ENCODE measurements around the gene KLHL7.

KLHL7 gene

DNA sequence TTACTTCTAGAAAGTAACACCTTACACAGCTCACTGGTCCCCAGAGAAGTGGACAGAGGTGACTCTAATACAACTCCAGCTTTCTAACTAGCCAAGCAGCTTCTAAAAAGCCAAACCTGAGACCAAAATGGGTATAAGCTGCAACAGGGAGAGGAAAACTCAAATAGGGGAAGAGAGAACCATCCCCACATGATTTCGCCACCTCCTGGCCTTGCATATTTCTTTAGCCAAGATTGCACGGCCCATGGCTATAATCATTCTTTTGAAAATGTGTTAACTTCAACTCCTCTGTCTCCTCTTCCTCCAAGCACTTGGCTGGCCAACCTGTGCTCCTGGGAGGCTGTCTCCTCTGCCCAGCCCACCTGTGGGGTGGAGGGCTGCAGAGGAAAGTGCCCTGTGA, 104.9 kb downstream of the KLHL7 start:
- TF ChIP-seq MYC (IDR thresholded peaks at IDR 0.05; ENCODE audit: low read depth, low read length) (no peak), POLR2A (IDR thresholded peaks at IDR 0.05; ENCODE audit: extremely low read depth, insufficient read length) (no peak)
- TF ChIP-seq, protein P1, sequence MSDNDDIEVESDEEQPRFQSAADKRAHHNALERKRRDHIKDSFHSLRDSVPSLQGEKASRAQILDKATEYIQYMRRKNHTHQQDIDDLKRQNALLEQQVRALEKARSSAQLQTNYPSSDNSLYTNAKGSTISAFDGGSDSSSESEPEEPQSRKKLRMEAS (IDR thresholded peaks at IDR 0.05; ENCODE audit: low read depth, low read length), result no peak
- TF ChIP-seq, protein P2, sequence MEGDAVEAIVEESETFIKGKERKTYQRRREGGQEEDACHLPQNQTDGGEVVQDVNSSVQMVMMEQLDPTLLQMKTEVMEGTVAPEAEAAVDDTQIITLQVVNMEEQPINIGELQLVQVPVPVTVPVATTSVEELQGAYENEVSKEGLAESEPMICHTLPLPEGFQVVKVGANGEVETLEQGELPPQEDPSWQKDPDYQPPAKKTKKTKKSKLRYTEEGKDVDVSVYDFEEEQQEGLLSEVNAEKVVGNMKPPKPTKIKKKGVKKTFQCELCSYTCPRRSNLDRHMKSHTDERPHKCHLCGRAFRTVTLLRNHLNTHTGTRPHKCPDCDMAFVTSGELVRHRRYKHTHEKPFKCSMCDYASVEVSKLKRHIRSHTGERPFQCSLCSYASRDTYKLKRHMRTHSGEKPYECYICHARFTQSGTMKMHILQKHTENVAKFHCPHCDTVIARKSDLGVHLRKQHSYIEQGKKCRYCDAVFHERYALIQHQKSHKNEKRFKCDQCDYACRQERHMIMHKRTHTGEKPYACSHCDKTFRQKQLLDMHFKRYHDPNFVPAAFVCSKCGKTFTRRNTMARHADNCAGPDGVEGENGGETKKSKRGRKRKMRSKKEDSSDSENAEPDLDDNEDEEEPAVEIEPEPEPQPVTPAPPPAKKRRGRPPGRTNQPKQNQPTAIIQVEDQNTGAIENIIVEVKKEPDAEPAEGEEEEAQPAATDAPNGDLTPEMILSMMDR (IDR thresholded peaks at IDR 0.05; ENCODE audit: low read depth, low read length), result no peak
- H3K4me3 ChIP-seq (ENCODE audit: low read depth, low read length), result no peak overlapping the region
- DNase-seq (ENCODE audit: low read depth), result peak; percentile 50

DNA sequence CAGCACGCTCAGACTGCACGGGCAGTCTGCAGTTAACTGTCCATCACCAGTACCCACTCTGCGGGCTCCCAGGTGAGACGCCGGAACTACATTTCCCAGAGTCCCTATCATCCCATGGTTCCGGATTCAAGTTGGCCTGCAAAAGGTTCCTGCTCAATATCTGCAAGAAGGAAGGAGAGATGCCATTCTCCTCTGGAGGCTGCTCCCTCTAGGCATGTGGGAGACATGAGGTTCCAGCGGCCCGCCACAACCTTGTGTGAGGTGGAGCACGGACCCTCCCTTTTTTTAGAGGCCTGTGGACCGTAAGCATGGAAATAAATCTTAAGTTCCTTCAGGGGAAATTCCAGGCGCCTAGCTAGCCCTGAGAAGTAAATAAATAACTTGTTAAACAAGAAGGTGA, 106.0 kb downstream of the KLHL7 start:
- TF ChIP-seq, protein P2 (IDR thresholded peaks at IDR 0.05; ENCODE audit: low read depth, low read length), result no peak
- TF ChIP-seq POLR2A (IDR thresholded peaks at IDR 0.05; ENCODE audit: extremely low read depth, insufficient read length), result no peak
- TF ChIP-seq MYC (IDR thresholded peaks at IDR 0.05; ENCODE audit: low read depth, low read length), result no peak
- TF ChIP-seq, protein P1 (IDR thresholded peaks at IDR 0.05; ENCODE audit: low read depth, low read length), result no peak
- no peak for DNase-seq (ENCODE audit: low read depth)
- no peak overlapping the region for H3K4me3 ChIP-seq (ENCODE audit: low read depth, low read length)

DNA sequence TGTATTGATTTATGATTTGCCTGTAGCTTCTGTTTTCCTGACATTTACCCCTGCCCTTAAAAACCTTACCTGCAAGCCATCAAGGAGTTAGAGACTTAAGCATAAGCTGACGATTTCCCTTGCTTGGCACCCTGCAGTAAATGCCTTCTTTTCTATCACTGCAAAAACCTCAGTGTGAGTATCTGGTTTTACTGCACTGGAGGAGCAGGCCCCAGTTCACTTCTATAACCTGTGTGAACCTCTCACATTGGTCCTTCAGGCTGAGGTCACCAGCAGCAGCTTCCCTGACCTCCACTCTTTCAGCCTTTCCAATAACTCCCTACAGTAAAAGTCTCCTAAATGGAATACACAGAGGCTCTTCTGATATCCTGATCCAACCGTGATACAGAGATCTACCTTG, 106.8 kb downstream of the KLHL7 start:
- TF ChIP-seq, protein P1 (IDR thresholded peaks at IDR 0.05; ENCODE audit: low read depth, low read length), result no peak
- TF ChIP-seq POLR2A (IDR thresholded peaks at IDR 0.05; ENCODE audit: extremely low read depth, insufficient read length), result no peak
- TF ChIP-seq, protein P2 (IDR thresholded peaks at IDR 0.05; ENCODE audit: low read depth, low read length), result no peak
- TF ChIP-seq MYC (IDR thresholded peaks at IDR 0.05; ENCODE audit: low read depth, low read length), result no peak
- DNase-seq (ENCODE audit: low read depth), result no peak
- H3K4me3 ChIP-seq (ENCODE audit: low read depth, low read length), result no peak overlapping the region

DNA sequence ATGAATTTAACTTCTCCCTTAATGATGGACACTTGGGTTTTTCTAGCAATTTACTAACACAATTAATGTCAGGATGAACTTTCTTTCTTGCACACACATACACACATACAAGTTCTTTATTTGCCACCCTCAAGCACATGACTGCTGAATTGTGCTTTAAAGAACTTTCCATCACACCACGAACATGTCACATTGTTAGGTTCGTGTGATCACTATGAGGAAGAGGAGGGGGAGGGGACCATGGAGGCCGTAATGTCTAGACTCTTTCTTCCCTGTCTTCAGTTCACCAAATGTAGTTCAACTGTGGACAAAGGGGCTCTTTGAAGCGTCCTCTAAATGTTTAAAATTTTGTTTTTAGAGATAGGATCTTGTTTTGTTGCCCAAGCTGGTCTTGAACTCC, 107.3 kb downstream of the KLHL7 start:
- no peak for DNase-seq (ENCODE audit: low read depth)
- no peak overlapping the region for H3K4me3 ChIP-seq (ENCODE audit: low read depth, low read length)
- TF ChIP-seq, protein P2 (IDR thresholded peaks at IDR 0.05; ENCODE audit: low read depth, low read length), result no peak
- TF ChIP-seq MYC (IDR thresholded peaks at IDR 0.05; ENCODE audit: low read depth, low read length) (no peak), POLR2A (IDR thresholded peaks at IDR 0.05; ENCODE audit: extremely low read depth, insufficient read length) (no peak)
- TF ChIP-seq, protein P1 (IDR thresholded peaks at IDR 0.05; ENCODE audit: low read depth, low read length), result no peak

DNA sequence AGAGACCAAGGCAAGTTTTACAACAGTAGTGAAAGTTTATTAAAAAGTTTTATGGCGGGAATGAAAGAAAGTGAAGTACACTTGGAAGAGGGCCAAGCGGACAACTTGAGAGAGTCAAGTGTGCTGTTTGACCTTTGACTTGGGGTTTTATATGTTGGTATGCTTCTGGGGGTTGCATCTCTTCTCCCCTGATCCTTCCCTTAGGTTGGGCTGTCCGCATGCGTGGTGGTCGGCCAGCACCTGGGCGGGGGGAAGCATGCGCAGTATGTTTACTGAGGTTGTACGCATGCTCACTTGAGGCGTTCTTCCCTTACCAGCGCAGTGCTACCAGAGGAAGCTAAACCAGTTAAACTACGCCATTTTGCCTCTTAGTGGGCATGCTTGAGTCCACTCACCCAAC, 108.2 kb downstream of the KLHL7 start:
- no peak for TF ChIP-seq MYC (IDR thresholded peaks at IDR 0.05; ENCODE audit: low read depth, low read length)
- TF ChIP-seq, protein P1 (IDR thresholded peaks at IDR 0.05; ENCODE audit: low read depth, low read length), result no peak
- TF ChIP-seq POLR2A (IDR thresholded peaks at IDR 0.05; ENCODE audit: extremely low read depth, insufficient read length), result no peak
- TF ChIP-seq, protein P2 (IDR thresholded peaks at IDR 0.05; ENCODE audit: low read depth, low read length), result no peak
- no peak overlapping the region for H3K4me3 ChIP-seq (ENCODE audit: low read depth, low read length)
- no peak for DNase-seq (ENCODE audit: low read depth)

DNA sequence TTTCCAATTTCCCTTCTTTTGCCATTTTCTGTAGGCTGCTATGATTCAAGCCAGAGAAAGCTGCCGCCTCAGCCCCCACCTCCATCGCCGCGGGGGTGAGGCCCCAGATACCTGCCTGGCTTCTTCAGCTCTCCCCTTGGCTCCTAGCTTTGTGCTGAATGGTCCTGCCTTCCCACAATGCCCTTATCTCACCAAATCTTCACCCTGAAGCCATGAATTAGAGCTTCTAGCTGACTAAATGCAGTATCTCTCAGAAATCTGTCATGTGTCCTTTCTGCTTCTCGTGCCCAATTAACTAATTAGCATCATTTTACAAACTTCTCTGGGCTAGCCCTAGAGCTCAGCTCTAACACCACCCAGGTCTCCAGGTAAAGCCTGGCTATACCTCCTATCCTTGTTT, 108.8 kb downstream of the KLHL7 start:
- no peak for DNase-seq (ENCODE audit: low read depth)
- no peak overlapping the region for H3K4me3 ChIP-seq (ENCODE audit: low read depth, low read length)
- TF ChIP-seq POLR2A (IDR thresholded peaks at IDR 0.05; ENCODE audit: extremely low read depth, insufficient read length) (no peak), MYC (IDR thresholded peaks at IDR 0.05; ENCODE audit: low read depth, low read length) (no peak)
- TF ChIP-seq, protein P1 (IDR thresholded peaks at IDR 0.05; ENCODE audit: low read depth, low read length), result no peak
- TF ChIP-seq, protein P2 (IDR thresholded peaks at IDR 0.05; ENCODE audit: low read depth, low read length), result no peak

All from NB4 (cell line).